Astrocyte (in vitro differentiated cells and primary cell): Measurements from ENCODE around the gene HSPG2. TPM values are rescaled to one million over a fixed set of nuclear protein-coding genes. Genes with fewer than 3 reads are reported as not detected.
"Not testable (repeated sequence)": the region's sequence is repeated elsewhere in the genome, so short reads cannot be mapped to it uniquely, and the experiment has no call there.

Experiments
- DNase-seq: peaks from one replicate; pipeline ENCODE4 v3.0.0-alpha.2; 2010; ENCODE audit warnings: low read depth
- FAIRE-seq: peaks from 2 replicates; lab custom pipeline; 2011; peaks lifted over from hg19 to GRCh38; lab: Jason Lieb, UNC
- H2AFZ ChIP-seq: 2 replicates; pipeline ENCODE4 v1.6.0; 2012; ENCODE audit warnings: low read depth, low read length, inconsistent platforms
- H3K27ac ChIP-seq: 2 replicates; pipeline ENCODE4 v1.5.1; 2011; ENCODE audit warnings: low read depth, low read length, inconsistent platforms
- H3K27me3 ChIP-seq: 2 replicates; pipeline ENCODE4 v1.6.0; 2011; ENCODE audit warnings: low read length, inconsistent platforms; ENCODE audit not compliant: insufficient read depth
- H3K36me3 ChIP-seq: 2 replicates; pipeline ENCODE4 v1.5.1; 2011; ENCODE audit warnings: low read length, inconsistent platforms; ENCODE audit not compliant: insufficient read depth
- H3K4me1 ChIP-seq: 2 replicates; pipeline ENCODE4 v1.5.1; 2011; ENCODE audit warnings: low read length, inconsistent platforms; ENCODE audit not compliant: insufficient read depth
- H3K4me2 ChIP-seq: 2 replicates; pipeline ENCODE4 v1.6.0; 2012; ENCODE audit warnings: low read length, inconsistent platforms
- H3K4me3 ChIP-seq: 2 replicates; pipeline ENCODE4 v1.5.1; 2011; ENCODE audit warnings: low read depth, mild to moderate bottlenecking, low read length, inconsistent platforms; ENCODE audit not compliant: insufficient read depth
- H3K79me2 ChIP-seq: 2 replicates; pipeline ENCODE4 v1.6.0; 2012; ENCODE audit warnings: mild to moderate bottlenecking, low read length, inconsistent platforms; ENCODE audit not compliant: insufficient read depth
- H3K9ac ChIP-seq: 2 replicates; pipeline ENCODE4 v1.6.0; 2012; ENCODE audit warnings: mild to moderate bottlenecking, low read length, inconsistent platforms
- H3K9me3 ChIP-seq: 2 replicates; pipeline ENCODE4 v1.5.1; 2012; ENCODE audit warnings: low read depth, mild to moderate bottlenecking, low read length, inconsistent platforms; ENCODE audit not compliant: insufficient read depth
- H4K20me1 ChIP-seq: 2 replicates; pipeline ENCODE4 v1.6.0; 2012; ENCODE audit warnings: low read length, inconsistent platforms; ENCODE audit not compliant: insufficient read depth
- H3K27ac Mint-ChIP-seq: one replicate; pipeline ENCODE4 v1.8.0; 2021; ENCODE audit warnings: mild to moderate bottlenecking, mixed read lengths; ENCODE audit not compliant: unreplicated experiment
- H3K27me3 Mint-ChIP-seq: one replicate; pipeline ENCODE4 v1.8.0; 2021; ENCODE audit warnings: low read depth, mixed read lengths; ENCODE audit not compliant: unreplicated experiment
- H3K36me3 Mint-ChIP-seq: one replicate; pipeline ENCODE4 v1.8.0; 2021; ENCODE audit warnings: low read depth, mixed read lengths; ENCODE audit not compliant: unreplicated experiment
- H3K4me1 Mint-ChIP-seq: one replicate; pipeline ENCODE4 v1.8.0; 2021; ENCODE audit warnings: low read depth, mixed read lengths; ENCODE audit not compliant: unreplicated experiment
- H3K4me3 Mint-ChIP-seq: one replicate; pipeline ENCODE4 v1.8.0; 2021; ENCODE audit warnings: mild to moderate bottlenecking, moderate library complexity, mixed read lengths; ENCODE audit not compliant: unreplicated experiment
- H3K9me3 Mint-ChIP-seq: one replicate; pipeline ENCODE4 v1.8.0; 2021; ENCODE audit warnings: mild to moderate bottlenecking, mixed read lengths; ENCODE audit not compliant: unreplicated experiment
- CTCF ChIP-seq: IDR thresholded peaks from 2 replicates; pipeline ENCODE4 v1.5.1; 2011; ENCODE audit warnings: low read depth, mild to moderate bottlenecking, inconsistent platforms, low read length, moderate library complexity; ENCODE audit not compliant: insufficient read depth
- EZH2 ChIP-seq: IDR thresholded peaks from 2 replicates; pipeline ENCODE4 v1.6.1; 2012; ENCODE audit warnings: mild to moderate bottlenecking, low read length, inconsistent platforms; ENCODE audit not compliant: insufficient read depth
- total RNA-seq: library from RNA; stranded (reverse); gene quantifications from 2 replicates; pipeline ENCODE4 v1.2.1, GENCODE V29; 2021

The HSPG2 gene
- total RNA-seq, 1 donor from 2014 or later = 249 TPM

DNA sequence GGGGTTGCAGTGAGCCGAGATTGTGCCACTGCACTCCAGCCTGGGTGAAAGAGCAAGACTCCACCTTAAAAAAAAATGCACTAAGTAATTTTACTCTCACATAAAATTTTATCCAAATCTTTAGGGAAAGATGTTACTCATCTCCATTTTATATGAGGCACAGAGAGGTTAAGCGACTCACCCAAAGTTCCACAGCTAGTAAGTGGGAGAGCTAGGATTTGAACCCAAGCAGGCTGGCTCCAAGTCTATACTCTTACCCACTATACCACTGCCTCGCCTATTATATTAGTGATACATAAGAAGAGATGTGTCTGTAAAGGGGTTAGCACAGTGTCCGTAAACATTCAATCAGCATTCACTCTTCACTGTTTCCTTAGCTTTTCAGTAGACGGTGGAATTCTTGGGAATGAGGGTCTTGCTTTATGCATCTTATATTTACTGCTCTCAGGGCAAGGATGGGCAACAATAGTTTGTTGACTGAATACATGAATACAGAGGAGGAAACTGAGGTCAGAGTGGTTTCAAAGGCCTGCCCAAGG lies 109.9 kb downstream of the HSPG2 start:
- Histone ChIP-seq H3K4me2 (no peak overlapping the region), H4K20me1 (peaks cover 12% of the 10 kb centered on the region), H2AFZ (no peak overlapping the region), H3K4me1 (no peaks in the 10 kb centered on the region), H3K36me3 (peaks cover 13% of the 10 kb centered on the region), H3K4me3 (no peak overlapping the region), H3K27ac (no peak overlapping the region), H3K27me3 (no peaks in the 10 kb centered on the region), H3K9me3 (no peaks in the 10 kb centered on the region), H3K9ac (no peak overlapping the region), H3K79me2 (no peaks in the 10 kb centered on the region)
- no peak for TF ChIP-seq EZH2
- no peak for TF ChIP-seq CTCF
- FAIRE-seq (no peak), DNase-seq (no peak)
- Mint-ChIP-seq H3K4me3 (no peak overlapping the region), H3K27me3 (no peaks in the 10 kb centered on the region), H3K27ac (no peak overlapping the region), H3K9me3 (no peaks in the 10 kb centered on the region), H3K36me3 (peaks cover 22% of the 10 kb centered on the region), H3K4me1 (no peaks in the 10 kb centered on the region)

DNA sequence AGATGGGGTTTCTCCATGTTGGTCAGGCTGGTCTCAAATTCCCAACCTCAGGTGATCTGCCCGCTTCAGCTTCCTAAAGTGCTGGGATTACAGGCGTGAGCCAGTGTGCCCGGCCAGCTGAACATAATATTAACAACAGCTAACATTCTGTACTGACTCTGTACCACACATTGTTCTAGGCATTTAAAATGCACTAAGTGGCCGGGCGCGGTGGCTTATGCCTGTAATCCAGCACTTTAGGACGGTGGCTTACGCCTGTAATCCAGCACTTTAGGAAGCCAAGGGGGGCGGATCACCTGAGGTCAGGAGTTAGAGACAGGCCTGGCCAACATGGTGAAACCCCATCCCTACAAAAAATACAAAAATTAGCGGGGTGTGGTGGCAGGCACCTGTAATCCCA lies 110.4 kb downstream of the HSPG2 start:
- H3K9me3 Mint-ChIP-seq, H3K9ac ChIP-seq: not testable (repeated sequence)

GRCh38 chr1:21825393-21825792 lies 111.7 kb downstream of the HSPG2 start:
- Histone ChIP-seq H3K27me3 (no peaks in the 10 kb centered on the region), H3K9me3 (no peaks in the 10 kb centered on the region), H3K4me1 (no peaks in the 10 kb centered on the region), H3K4me3 (no peak overlapping the region), H3K4me2 (no peak overlapping the region), H3K36me3 (peaks cover 13% of the 10 kb centered on the region), H2AFZ (no peak overlapping the region), H4K20me1 (peaks cover 12% of the 10 kb centered on the region), H3K27ac (no peak overlapping the region), H3K9ac (no peak overlapping the region), H3K79me2 (no peaks in the 10 kb centered on the region)
- Mint-ChIP-seq H3K4me1 (no peaks in the 10 kb centered on the region), H3K4me3 (no peak overlapping the region), H3K27me3 (no peaks in the 10 kb centered on the region), H3K36me3 (peaks cover 31% of the 10 kb centered on the region), H3K9me3 (no peaks in the 10 kb centered on the region), H3K27ac (no peak overlapping the region)
- DNase-seq = no peak
- TF ChIP-seq EZH2 = no peak
- TF ChIP-seq CTCF = no peak
- no peak for FAIRE-seq

More for the DNA sequence above, 110.4 kb downstream of the HSPG2 start:
- H3K4me3 Mint-ChIP-seq, H2AFZ ChIP-seq, H3K27ac ChIP-seq, H3K4me3 ChIP-seq, FAIRE-seq, H3K4me1 ChIP-seq, H3K9me3 ChIP-seq, H3K4me2 ChIP-seq, DNase-seq, H3K27me3 ChIP-seq, H3K79me2 ChIP-seq, H3K27me3 Mint-ChIP-seq, H3K4me1 Mint-ChIP-seq, H3K27ac Mint-ChIP-seq: not testable (repeated sequence)
- peaks cover 22% of the 10 kb centered on the region for H3K36me3 Mint-ChIP-seq
- peaks cover 13% of the 10 kb centered on the region for H3K36me3 ChIP-seq
- peaks cover 12% of the 10 kb centered on the region for H4K20me1 ChIP-seq
